Bronchial epithelial cell (primary cell): ENCODE results near the gene TNS2. TPM values are rescaled to one million over a fixed set of nuclear protein-coding genes. Genes with fewer than 3 reads are reported as not detected.
"Not testable (repeated sequence)": the region's sequence is repeated elsewhere in the genome, so short reads cannot be mapped to it uniquely, and the experiment has no call there.

Source experiments
- DNase-seq: peaks from one replicate; pipeline ENCODE4 v3.0.0-alpha.2; 2010; ENCODE audit warnings: low read depth
- FAIRE-seq: peaks from 2 replicates; lab custom pipeline; 2011; peaks lifted over from hg19 to GRCh38; lab: Jason Lieb, UNC
- H3K27me3 ChIP-seq: 2 replicates; pipeline ENCODE4 v1.5.1; 2011; ENCODE audit warnings: low read length; ENCODE audit not compliant: control insufficient read depth, insufficient read depth
- H3K36me3 ChIP-seq: 2 replicates; pipeline ENCODE4 v1.5.1; 2011; ENCODE audit warnings: low read length; ENCODE audit not compliant: control insufficient read depth, insufficient read depth
- H3K4me3 ChIP-seq: 2 replicates; pipeline ENCODE4 v1.5.1; 2011; ENCODE audit warnings: mild to moderate bottlenecking, low read depth, low read length, control low read depth
- total RNA-seq: library from RNA; depleted of rRNA; stranded (reverse); fragments of >200 nt; gene quantifications from 2 replicates; pipeline ENCODE4 v1.2.1, GENCODE V29; 2014
- TF ChIP-seq, protein P1 (sequence below): IDR thresholded peaks from 2 replicates; pipeline ENCODE4 v1.5.1; 2011; ENCODE audit warnings: mild to moderate bottlenecking, moderate library complexity, low read length, control low read depth, inconsistent platforms; ENCODE audit not compliant: insufficient read depth, severe bottlenecking

TNS2 gene
- total RNA-seq, 1 donor from 2014 or later: 1.3 TPM

GRCh38 chr12:53094394-53094787 is 44.5 kb downstream of the TNS2 start:
- DNase-seq: no peak

DNA sequence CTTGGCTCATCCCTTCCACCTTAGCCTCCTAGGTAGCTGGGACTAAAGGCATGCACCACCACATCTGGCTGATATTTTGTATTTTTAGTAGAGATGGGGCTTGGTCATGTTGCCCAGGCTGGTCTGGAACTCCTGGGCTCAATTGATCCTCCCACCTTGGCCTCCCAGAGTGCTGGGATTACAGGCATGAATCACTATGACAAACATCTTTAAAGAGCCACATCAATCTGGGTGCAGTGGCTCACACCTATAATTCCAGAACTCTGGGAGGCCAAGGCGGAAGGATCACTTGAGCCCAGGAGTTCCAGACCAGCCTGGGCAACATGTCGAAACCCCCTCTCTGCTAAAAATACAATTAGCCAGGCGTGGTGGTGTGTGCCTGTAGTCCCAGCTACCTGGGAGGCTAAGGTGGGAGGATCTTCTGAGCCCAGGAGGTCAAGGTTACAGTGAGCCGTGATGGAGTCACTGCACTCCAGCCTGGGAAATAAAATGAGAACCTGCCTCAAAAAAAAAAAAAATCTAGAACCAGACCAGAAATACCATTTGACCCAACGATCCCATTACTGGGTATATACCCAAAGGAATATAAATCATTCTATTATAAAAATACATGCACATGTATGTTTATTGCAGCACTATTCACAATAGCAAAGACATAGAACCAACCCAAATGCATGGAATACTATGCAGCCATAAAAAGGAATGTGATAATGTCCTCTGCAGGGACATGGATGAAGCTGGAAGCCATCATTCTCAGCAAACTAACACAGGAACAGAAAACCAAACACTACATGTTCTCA is 45.1 kb downstream of the TNS2 start:
- H3K4me3 ChIP-seq, H3K36me3 ChIP-seq, H3K27me3 ChIP-seq, FAIRE-seq: not testable (repeated sequence)
- DNase-seq: peak; percentile 23

More at GRCh38 chr12:53094394-53094787, 44.5 kb downstream of the TNS2 start:
- no peak for FAIRE-seq
- Histone ChIP-seq H3K36me3 (no peaks in the 10 kb centered on the region), H3K4me3 (no peak overlapping the region), H3K27me3 (no peaks in the 10 kb centered on the region)
- TF ChIP-seq, protein P1, sequence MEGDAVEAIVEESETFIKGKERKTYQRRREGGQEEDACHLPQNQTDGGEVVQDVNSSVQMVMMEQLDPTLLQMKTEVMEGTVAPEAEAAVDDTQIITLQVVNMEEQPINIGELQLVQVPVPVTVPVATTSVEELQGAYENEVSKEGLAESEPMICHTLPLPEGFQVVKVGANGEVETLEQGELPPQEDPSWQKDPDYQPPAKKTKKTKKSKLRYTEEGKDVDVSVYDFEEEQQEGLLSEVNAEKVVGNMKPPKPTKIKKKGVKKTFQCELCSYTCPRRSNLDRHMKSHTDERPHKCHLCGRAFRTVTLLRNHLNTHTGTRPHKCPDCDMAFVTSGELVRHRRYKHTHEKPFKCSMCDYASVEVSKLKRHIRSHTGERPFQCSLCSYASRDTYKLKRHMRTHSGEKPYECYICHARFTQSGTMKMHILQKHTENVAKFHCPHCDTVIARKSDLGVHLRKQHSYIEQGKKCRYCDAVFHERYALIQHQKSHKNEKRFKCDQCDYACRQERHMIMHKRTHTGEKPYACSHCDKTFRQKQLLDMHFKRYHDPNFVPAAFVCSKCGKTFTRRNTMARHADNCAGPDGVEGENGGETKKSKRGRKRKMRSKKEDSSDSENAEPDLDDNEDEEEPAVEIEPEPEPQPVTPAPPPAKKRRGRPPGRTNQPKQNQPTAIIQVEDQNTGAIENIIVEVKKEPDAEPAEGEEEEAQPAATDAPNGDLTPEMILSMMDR: no peak

DNA sequence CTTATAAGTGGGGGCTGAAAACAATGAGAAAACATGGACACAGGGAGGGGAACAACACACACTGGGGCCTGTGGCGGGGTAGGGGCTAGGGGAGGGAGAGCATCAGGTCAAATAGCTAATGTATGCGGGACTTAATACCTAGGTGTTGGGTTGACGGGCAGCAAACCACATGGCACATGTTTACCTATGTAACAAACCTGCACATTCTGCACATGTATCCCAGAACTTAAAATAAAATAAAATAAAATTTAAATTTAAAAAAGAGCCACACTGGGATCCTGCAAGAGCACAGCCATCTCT is 45.7 kb downstream of the TNS2 start:
- H3K27me3 ChIP-seq, H3K36me3 ChIP-seq, FAIRE-seq, DNase-seq, H3K4me3 ChIP-seq: not testable (repeated sequence)

DNA sequence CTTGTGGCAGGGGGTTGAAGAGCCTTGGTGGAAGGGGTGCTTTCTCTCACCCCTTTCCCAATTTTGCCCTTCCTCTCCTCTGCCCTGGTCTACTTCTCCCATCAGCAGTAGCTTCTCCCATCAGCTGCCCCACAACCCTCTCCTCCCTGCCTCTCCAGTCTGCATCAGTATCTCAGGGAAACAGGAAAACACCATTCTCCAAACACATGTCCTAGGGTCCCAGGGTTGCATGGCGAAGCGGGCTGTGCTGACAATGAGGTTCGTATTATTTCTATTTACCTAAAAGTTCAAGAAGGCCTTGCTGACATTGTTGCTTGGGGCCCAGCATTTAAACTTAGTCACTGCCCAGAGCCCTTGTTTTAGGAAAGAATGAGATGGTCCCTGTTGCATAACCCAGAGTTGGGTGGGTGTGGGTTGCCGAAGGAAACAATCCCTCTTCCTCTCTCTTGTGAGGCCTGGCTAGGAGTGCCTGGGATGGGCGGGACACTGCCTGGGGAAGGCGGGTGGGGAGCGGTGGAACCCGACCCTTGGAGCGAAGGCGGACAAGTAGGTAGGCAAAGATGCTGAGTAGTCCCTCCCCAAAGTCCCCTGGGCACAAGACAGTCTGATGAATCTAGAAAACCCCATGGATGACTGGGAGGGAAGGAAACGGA is 46.4 kb downstream of the TNS2 start:
- Histone ChIP-seq H3K4me3 (no peak overlapping the region), H3K36me3 (no peaks in the 10 kb centered on the region)
- no peak for FAIRE-seq

DNA sequence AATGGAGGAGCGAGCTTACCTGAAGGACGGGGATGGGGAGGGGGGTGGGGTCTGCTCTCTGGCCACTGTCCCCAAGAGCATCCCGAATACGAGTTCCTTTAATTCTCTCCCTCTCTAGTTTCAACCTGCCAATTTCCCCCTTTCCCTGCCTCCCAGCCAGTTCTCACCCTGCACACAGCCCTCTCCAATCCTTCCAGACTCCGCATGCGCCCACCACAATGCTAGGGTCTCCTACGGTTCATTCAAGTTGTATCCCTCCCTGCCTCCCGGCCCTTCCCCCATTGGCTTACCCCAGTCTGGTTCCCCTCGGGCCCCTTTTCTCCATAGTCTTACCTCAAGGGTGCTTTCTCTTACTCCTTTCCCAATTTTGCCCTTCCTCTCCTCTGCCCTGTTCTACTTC is 46.9 kb downstream of the TNS2 start:
- FAIRE-seq (no peak), DNase-seq (no peak)

More for the DNA sequence above, 46.4 kb downstream of the TNS2 start:
- DNase-seq: peak; percentile 56
- no peaks in the 10 kb centered on the region for H3K27me3 ChIP-seq
- TF ChIP-seq, protein P1: no peak

GRCh38 chr12:53097207-53097563 is 47.3 kb downstream of the TNS2 start:
- TF ChIP-seq, protein P1: no peak
- Histone ChIP-seq H3K27me3 (no peaks in the 10 kb centered on the region), H3K36me3 (no peaks in the 10 kb centered on the region), H3K4me3 (peak overlapping the region; percentile 41)
- FAIRE-seq: no peak
- no peak for DNase-seq

More for the DNA sequence above, 46.9 kb downstream of the TNS2 start:
- Histone ChIP-seq H3K36me3 (no peaks in the 10 kb centered on the region), H3K27me3 (no peaks in the 10 kb centered on the region), H3K4me3 (no peak overlapping the region)
- TF ChIP-seq, protein P1: no peak
